ENCODE results near the gene RNF207.

Gene RNF207

GRCh38 chr1:6241887-6242740 lies 36.2 kb downstream of the RNF207 start:
- no peak for DNase-seq (ENCODE audit: low spot score)
- H3K27ac ChIP-seq, result no peak overlapping the region
- ChIA-PET CTCF (interaction anchor here (0.6 to 1.6 kb wide), 4 partner anchors 42 to 212 kb away, joined by 3 to 13 read pairs (median 4); no protein-coding TSS in a partner anchor), POLR2A (ENCODE audit: low non-redundant PET) (no interaction called here)
- TF ChIP-seq, protein P1, sequence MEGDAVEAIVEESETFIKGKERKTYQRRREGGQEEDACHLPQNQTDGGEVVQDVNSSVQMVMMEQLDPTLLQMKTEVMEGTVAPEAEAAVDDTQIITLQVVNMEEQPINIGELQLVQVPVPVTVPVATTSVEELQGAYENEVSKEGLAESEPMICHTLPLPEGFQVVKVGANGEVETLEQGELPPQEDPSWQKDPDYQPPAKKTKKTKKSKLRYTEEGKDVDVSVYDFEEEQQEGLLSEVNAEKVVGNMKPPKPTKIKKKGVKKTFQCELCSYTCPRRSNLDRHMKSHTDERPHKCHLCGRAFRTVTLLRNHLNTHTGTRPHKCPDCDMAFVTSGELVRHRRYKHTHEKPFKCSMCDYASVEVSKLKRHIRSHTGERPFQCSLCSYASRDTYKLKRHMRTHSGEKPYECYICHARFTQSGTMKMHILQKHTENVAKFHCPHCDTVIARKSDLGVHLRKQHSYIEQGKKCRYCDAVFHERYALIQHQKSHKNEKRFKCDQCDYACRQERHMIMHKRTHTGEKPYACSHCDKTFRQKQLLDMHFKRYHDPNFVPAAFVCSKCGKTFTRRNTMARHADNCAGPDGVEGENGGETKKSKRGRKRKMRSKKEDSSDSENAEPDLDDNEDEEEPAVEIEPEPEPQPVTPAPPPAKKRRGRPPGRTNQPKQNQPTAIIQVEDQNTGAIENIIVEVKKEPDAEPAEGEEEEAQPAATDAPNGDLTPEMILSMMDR (conservative IDR thresholded peaks at IDR 0.05; ENCODE audit: low read depth), result no peak

- no peak overlapping the region for H3K27ac ChIP-seq
- DNase-seq (ENCODE audit: low spot score), result no peak
- CTCF ChIA-PET, result interaction anchor here (0.5 to 1.6 kb wide), 4 partner anchors 43 to 134 kb away, joined by 3 to 13 read pairs (median 4); no protein-coding TSS in a partner anchor
- POLR2A ChIA-PET (ENCODE audit: low non-redundant PET), result no interaction called here
- TF ChIP-seq, protein P1 (conservative IDR thresholded peaks at IDR 0.05; ENCODE audit: low read depth), result no peak
Observed at GRCh38 chr1:6243053-6243834, 37.3 kb downstream of the RNF207 start.

- CTCF ChIA-PET, result interaction anchor here (0.6 to 1.1 kb wide), 6 partner anchors 44 to 601 kb away, joined by 3 to 9 read pairs (median 4); partner anchors contain the start of gene RPL22
- TF ChIP-seq, protein P1 (conservative IDR thresholded peaks at IDR 0.05; ENCODE audit: low read depth), result no peak
- no peak within 1 kb of the TSS for H3K27ac ChIP-seq
- DNase-seq (ENCODE audit: low spot score), result no peak
- POLR2A ChIA-PET (ENCODE audit: low non-redundant PET), result no interaction called here
Observed at GRCh38 chr1:6243993-6244392, 38.1 kb downstream of the RNF207 start, which contains the start of gene HES3. TSS of gene HES3 (plus strand) at chr1:6244179. CDS start at chr1:6244366, 187 bp downstream.

DNA sequence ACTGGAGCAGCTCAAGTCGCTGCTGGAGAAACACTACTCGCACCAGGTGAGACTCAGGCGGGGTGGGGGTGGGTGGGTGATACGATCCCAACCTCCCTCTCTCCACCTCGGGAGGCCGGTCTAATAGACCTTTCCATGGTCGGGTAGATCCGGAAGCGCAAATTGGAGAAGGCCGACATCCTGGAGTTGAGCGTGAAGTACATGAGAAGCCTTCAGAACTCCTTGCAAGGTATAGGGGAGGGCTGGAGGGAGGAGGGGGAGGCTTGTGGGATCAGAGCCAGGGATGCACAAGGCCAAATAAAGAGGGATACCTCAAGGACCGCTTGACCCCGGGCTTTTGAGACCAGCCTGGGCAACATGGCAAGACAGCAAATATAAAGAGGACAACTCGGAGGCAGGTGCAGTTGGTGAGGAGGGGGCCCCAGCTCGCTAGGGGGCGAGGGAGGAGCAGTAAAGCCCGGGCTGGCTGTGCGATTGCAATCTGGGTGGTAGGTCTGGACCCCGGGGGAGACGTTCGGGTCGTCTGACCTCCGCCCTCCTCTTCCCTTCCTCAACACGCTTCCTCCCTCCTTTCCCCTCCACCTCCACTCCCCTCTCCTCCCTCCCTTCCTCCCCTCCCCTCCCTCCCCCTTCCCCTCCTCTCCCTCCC lies 38.6 kb downstream of the RNF207 start:
- no peak for DNase-seq (ENCODE audit: low spot score)
- ChIA-PET CTCF (interaction anchor here (0.5 to 2.0 kb wide), 21 partner anchors 25 to 601 kb away, joined by 3 to 13 read pairs (median 4); partner anchors contain the start of gene RPL22), POLR2A (ENCODE audit: low non-redundant PET) (no interaction called here)
- TF ChIP-seq, protein P1 (conservative IDR thresholded peaks at IDR 0.05; ENCODE audit: low read depth), result no peak
- no peak overlapping the region for H3K27ac ChIP-seq

- POLR2A ChIA-PET (ENCODE audit: low non-redundant PET), result no interaction called here
- H3K27ac ChIP-seq, result no peak overlapping the region
Observed at GRCh38 chr1:6245086-6245868, 39.4 kb downstream of the RNF207 start.

More at GRCh38 chr1:6245086-6245868, 39.4 kb downstream of the RNF207 start:
- TF ChIP-seq, protein P1 (conservative IDR thresholded peaks at IDR 0.05; ENCODE audit: low read depth), result peak; percentile 80
- CTCF ChIA-PET, result interaction anchor here (0.5 to 3.0 kb wide), 33 partner anchors 11 to 754 kb away, joined by 3 to 45 read pairs (median 4); partner anchors contain the start of genes ACOT7 and RPL22
- peak; percentile 72 for DNase-seq (ENCODE audit: low spot score)

Data from RWPE1 (cell line).